T follicular helper cell (primary cell): ENCODE results near the gene PDGFD.

Source experiments
- DNase-seq: peaks from one replicate; pipeline ENCODE4 v3.0.0-alpha.2; 2020; ENCODE audit warnings: low read depth

Gene PDGFD

DNA sequence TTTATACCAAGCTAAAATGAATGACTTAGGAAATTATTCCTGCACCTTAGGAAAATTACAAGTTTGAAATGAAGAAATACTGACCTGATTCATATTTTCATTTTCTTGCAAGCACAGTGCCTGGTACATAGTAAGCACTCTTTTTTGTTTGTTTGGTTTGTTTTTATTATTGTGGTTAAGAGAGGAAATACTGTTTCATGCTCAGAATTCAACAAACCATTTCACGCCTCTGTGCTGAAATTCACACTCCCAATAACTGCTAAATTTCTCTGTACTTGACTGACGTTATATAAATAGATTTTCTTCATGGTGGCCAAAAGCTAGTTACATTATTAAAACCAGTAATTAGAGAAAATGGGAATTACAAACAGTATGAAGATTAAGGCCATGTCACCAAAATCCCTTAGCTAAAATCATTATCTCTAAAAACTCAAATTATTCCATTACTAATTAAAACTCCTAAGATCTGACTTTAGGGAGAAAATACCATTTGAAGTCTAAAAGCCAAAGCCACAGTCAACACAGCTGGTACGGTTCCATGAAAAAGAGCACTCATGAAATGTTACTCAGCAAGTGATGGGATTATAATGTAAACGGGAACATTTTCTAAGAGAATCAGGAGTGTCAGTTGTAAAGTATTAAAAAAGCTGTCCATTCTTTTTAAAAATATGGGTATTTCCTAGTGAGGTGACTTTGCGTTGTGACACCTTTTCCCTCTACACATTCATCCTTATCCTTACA lies 205.3 kb downstream of the PDGFD start:
- DNase-seq: no peak

- DNase-seq: no peak
Observed at GRCh38 chr11:103953797-103954486, 210.0 kb downstream of the PDGFD start.

- DNase-seq: no peak
Observed at GRCh38 chr11:103949781-103950180, 214.2 kb downstream of the PDGFD start.

DNA sequence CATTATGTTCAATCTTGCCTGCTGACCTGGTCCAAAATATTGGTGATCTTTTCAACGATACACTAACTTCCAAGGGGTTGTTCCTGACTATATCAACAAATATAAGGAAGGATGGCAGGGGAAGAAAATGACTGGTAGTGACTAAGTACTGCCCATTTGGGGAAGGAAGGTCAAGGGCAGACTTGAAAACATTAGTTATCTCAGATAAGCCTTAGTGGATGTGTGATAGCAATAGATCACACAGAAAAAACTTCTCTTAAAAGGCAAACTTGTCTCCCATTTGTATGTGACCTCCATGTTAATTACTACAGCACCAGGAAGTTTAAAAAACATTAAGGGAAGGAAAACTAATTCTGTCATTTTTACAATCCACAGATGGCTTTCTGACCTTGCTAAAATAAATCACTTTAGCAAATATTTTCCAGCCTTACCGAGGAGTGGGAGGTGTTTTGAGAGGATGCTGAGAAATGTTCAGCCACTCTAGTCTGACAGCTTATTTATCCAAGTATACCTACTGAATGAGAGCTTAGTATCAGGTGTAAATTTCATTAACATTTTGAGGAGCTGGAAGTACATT lies 215.7 kb downstream of the PDGFD start:
- DNase-seq: no peak

- no peak for DNase-seq
Observed at GRCh38 chr11:103947546-103947919, 216.4 kb downstream of the PDGFD start.

GRCh38 chr11:103946793-103947545 lies 217.0 kb downstream of the PDGFD start:
- no peak for DNase-seq

- DNase-seq: no peak
Observed at GRCh38 chr11:103944251-103944940, 219.6 kb downstream of the PDGFD start.

DNA sequence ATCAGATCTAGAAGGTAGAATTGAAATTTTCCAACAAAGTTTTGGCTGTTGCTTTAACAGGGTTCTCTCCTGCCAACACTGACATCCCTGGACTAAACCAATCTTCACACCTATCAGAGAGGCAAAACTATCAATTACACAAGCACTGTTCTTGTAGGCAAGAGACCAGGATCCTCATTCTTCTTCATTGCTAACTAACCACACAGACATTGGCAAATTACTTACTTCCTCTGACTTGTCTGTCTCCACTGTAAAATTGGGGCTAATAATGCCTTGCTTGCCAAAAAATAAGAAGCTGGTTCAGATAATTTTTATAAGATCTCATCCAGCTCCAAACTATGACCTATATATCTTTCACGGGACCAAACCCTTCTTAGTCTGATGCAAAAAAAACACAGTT lies 221.3 kb downstream of the PDGFD start:
- DNase-seq: no peak

- no peak for DNase-seq
Observed at GRCh38 chr11:103940551-103940950, 223.4 kb downstream of the PDGFD start.

- no peak for DNase-seq
Observed at GRCh38 chr11:103939694-103940093, 224.3 kb downstream of the PDGFD start.

GRCh38 chr11:103936059-103936458 lies 227.9 kb downstream of the PDGFD start:
- no peak for DNase-seq

DNA sequence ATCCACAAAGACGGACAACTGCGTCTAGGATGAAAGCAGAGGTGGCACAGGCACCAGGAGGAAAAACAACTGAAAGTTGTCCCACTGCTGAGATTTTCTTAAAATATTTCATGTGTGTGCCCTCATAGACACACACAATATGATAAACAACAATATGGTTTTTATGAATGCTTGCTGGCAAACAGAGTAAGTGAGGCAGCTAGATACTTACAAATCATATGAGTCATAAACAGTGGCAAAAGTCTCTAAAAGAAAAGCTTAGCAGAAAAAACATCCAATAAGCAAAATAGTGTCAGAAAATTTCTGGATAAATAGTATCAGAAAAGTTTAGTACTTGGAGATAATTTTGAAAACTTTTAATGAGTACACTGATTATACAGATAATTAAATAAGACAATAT lies 228.7 kb downstream of the PDGFD start:
- DNase-seq: no peak

DNA sequence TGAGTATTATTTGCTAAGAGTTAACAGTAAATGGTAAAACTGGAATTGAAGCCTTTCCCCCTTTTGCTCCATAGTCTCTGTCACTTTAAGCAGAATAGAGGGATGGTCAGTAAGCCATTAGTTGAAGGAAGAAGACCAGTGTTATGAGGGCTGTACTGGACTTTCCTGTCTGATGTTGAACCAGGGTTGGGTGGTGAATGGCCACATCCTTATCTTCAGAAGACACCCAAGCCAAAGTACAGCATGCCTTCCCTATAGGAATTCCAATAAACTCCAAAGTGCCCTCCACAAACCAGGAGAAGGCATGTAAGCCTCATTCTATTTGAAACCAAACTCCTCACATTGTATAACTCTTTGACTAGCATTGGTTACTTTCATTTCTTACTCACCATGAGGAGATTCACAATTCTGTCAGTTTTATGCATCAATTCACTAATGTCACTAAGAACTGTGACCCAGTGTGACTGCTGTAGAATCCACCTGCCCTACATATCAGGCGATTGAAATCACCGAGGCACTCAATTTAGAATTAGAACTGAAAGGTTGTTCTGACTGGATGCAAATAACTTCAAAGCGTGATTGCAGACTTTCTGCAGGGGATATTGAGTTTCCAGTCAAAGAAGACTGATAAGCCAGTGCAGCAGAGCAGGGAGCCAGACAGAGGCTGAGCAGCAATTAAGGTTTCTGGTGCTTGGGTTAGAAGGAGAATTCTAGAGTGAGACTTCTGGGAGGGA lies 234.6 kb downstream of the PDGFD start:
- DNase-seq: no peak

DNA sequence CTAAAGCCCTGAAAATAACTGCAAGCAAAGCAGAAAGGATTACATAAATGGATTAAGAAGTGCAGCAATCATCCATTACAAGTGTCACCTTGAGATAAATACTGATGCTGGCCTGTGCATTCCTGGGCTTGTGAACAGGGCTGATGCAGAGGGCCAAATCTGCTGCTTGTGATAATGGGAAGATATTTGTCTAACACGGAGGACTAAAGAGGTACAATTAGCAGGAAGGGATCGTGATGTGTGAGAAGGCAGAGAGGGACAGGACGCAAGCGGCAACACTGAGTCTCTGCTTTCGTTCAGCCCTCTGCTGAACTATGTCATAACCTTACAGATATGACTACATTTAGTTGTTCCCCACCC lies 235.2 kb downstream of the PDGFD start:
- no peak for DNase-seq

DNA sequence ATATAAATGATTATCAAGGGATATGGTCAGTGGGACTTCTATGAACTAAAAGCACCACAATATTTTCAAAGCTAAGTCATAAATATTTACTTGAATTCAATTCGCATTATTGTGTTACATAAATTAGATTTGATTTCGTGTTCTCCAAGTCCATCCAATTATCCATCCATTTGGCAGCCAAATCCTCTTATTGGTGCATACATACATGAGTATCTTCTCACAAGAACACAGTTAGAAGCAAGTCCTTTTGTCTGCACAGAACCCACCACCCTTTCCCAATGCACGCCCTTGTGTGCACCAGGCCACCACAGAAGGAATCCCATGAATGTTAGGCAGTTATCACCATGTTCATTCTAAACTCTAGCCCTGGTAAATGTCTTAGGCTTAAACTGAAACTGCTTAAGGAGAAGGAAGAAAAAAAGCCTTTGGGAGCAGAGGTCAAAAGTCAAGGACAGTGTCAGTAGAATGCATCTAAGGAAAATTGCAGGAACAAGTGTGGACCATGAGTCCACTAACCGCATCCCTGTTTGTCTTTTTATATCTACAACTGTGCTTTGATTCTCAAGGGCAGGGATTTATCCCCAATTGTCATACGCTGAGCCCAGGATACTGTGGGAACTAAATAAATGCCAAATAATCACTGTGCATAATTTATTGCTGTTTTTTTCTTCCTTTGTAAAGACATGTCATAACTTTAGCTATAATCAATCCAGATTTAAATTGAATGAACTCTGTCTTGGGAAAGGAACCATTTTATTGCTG lies 235.7 kb downstream of the PDGFD start:
- DNase-seq: no peak

DNA sequence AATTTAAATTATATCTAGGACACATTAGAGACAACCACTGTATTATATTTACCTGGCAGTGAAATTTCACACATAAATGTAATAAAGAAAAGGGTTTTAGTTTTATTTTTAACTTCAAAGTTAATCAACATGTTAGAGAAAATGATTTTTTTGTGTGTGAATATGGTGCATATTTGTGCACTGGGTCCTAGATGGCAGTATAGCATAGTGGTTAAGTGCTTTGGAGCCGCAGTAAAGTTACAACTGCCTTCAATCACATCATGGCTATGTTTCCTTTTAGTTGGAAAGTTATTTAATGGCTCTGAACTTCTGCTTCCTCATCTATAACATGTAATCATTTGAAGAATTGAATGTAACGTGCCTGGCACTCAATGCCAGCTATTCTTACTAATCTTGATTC lies 236.4 kb downstream of the PDGFD start:
- no peak for DNase-seq

DNA sequence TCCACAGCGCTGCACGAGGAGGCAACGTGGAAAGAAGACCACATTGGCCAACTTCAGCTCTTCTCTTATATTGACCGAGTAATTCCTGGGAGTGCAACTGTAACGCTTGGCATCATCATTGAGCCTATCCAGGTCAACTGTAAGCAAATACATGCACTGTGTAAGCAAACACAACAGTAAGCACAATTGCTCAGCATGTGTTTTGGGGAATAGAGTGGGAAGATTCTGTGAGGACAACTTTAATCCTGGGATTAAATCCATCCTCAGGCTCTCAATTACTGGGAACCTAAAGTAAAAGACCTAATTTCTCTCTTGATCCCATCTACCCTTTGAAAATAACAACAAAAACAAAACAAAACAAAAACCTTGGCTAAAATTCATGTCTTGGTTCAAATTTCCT lies 237.0 kb downstream of the PDGFD start:
- no peak for DNase-seq

DNA sequence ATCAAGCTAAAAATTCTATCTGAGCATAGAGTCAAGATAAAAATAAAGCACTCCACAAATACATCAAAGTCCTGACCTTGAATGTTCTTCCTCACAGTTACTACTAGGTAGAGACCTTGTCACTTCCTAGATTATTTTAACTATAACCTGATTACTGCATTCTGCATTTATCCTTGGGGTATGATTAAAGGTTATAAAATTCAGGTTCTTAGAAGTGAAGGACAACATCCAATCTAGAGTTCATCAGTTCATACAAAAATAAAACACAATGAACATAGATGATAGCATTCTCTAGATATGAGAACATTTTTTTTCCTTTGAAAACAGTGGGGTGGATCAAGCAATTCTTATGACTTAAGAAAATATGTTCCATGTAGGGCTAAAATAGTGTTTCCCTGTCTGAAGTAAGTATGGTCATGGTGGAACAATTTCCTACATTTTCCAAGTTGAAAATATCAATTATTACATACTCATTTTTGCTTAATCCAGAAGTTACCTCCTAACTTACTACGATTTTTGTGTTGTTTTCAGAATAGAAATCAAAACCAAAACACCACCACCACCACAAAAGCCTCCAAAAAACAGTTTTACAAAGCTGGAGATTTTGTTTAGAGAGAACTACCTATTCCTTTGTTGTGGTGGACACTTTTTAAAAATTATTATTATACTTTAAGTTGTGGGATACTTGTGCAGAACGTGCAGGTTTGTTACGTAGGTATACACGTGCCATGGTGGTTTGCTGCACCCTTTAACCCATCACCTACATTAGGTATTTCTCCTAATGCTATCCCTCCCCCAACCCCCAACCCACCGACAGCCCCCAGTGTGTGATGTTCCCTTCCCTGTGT lies 239.6 kb downstream of the PDGFD start:
- no peak for DNase-seq

GRCh38 chr11:103923451-103923931 lies 240.5 kb downstream of the PDGFD start:
- no peak for DNase-seq

DNA sequence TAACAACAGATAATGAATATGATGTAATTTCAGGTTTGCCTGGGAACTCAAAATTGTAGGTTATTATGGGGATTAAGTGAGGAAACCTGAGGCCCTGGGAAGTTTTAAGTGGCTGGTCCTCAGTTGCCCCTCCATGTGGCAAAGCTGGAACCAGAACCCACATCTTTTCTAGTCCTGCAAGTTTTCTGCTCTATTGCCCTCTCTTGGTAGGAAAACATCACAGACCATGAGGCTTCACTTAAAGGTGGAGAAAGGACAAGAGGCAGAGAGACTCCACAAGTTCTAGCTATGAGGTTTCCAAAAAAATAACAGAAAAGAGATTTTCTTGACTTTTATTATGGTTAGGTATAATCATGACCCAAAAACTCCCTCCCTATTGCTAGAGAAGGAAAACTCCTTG lies 243.0 kb downstream of the PDGFD start:
- no peak for DNase-seq
